B cell (primary cell): ENCODE measurements around the gene MAP3K5.

Experiments
- CTCF ChIP-seq: fragments of 200-600 bp; IDR thresholded peaks from one replicate; pipeline ENCODE4 v1.8.0; 2022; ENCODE audit warnings: antibody characterized with exemption, mild to moderate bottlenecking
- EZH2 ChIP-seq: IDR thresholded peaks from 2 replicates; pipeline ENCODE4 v1.6.1; 2012; ENCODE audit warnings: borderline replicate concordance, low read depth, mild to moderate bottlenecking, moderate library complexity, low read length; ENCODE audit not compliant: insufficient read depth, poor library complexity, severe bottlenecking

DNA sequence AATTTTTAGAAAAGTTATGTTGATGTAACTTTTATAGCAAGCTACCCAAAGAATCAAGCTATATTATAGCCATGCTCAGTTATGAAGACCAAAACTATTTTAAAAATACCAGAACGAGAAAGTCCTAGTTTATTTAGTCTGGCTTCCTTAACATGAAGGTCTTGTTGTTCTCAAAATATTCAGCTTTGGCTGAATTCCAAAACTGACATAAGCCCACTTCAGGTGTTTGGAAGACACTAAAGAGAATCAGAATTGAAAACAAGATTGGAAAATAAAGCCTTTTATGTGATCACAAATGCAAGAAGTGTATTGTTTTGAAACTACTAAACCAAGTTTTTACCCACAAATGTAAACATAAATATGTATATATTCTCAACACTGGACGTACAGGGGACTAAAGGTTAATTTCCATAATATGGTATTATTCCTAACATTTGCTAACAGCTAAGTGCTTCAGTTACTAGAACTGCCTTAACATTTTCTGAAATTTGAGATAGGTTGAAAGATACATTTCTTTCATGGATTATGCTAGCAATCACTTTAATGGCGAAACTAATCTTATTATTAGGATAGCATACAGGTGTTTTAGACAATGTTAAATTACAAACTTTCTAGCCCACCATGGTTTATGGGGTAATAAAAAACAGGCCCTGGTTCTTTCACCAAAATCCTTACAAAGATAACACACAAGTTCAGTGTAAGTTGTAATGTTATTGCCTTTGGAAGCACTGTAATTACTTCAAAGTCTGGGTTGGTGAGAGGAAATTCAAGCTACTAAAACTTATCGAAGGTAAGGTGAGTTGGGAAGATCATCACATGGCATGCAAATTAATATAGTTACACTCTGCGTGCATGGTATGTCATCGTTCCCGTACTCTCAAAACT is 1.6 kb downstream of the MAP3K5 start:
- TF ChIP-seq CTCF (no peak), EZH2 (no peak)
